HEK293 (cell line): ENCODE data around the gene BCAN.

Source experiments
- ATF2 ChIP-seq: fragments of 450-650 bp; formaldehyde crosslinking; IDR thresholded peaks from 2 replicates; pipeline ENCODE4 v1.5.1; 2016; ENCODE audit warnings: missing biosample characterization, missing genetic modification characterization, low read depth
- BCL11B ChIP-seq: fragments of 450-650 bp; formaldehyde crosslinking; IDR thresholded peaks from 2 replicates; pipeline ENCODE4 v1.5.1; 2016; ENCODE audit warnings: low read depth, missing biosample characterization, missing genetic modification characterization
- CTCF ChIP-seq: fragments of 450-650 bp; formaldehyde crosslinking; IDR thresholded peaks from 2 replicates; pipeline ENCODE4 v1.5.1; 2016; ENCODE audit warnings: missing biosample characterization, missing genetic modification characterization
- MYNN ChIP-seq: fragments of 450-650 bp; formaldehyde crosslinking; IDR thresholded peaks from 2 replicates; pipeline ENCODE4 v1.5.1; 2016; ENCODE audit warnings: missing biosample characterization, missing genetic modification characterization, borderline replicate concordance
- ZNF558 ChIP-seq: fragments of 450-650 bp; formaldehyde crosslinking; IDR thresholded peaks from 2 replicates; pipeline ENCODE4 v1.5.1; 2016; ENCODE audit warnings: missing biosample characterization, missing genetic modification characterization
- ZNF624 ChIP-seq: fragments of 450-650 bp; formaldehyde crosslinking; IDR thresholded peaks from 2 replicates; pipeline ENCODE4 v1.5.1; 2017; ENCODE audit warnings: missing biosample characterization, missing genetic modification characterization
- ZSCAN5A ChIP-seq: fragments of 450-650 bp; formaldehyde crosslinking; IDR thresholded peaks from 2 replicates; pipeline ENCODE4 v1.5.1; 2016; ENCODE audit warnings: missing biosample characterization, missing genetic modification characterization

GRCh38 chr1:156684227-156684782 is 42.4 kb downstream of the BCAN start:
- no peak for TF ChIP-seq ZNF558 (tag by site-specific recombination)
- TF ChIP-seq CTCF (tag by site-specific recombination), result 0 out of 2 replicates have a peak, but pooled peaks have one; percentile 10
- no peak for TF ChIP-seq MYNN (tag by site-specific recombination)
- no peak for TF ChIP-seq ZNF624
- TF ChIP-seq ATF2 (tag by site-specific recombination), result no peak
- no peak for TF ChIP-seq BCL11B (tag by site-specific recombination)
- TF ChIP-seq ZSCAN5A (tag by site-specific recombination), result no peak
